IPS-11a (cell line): Measurements from ENCODE around the gene PHF23.

ENCODE experiments used
- H3K4me3 ChIP-seq: one replicate; pipeline ENCODE4 v1.5.1; 2013; ENCODE audit warnings: low read depth, low read length, control low read depth

PHF23 gene

GRCh38 chr17:7207120-7208001, 31.9 kb downstream of the PHF23 start:
- no peak overlapping the region for H3K4me3 ChIP-seq

- peak overlapping the region; percentile 31 for H3K4me3 ChIP-seq
Measured at GRCh38 chr17:7205561-7205960, 33.7 kb downstream of the PHF23 start.

- H3K4me3 ChIP-seq: peak overlapping the region; percentile 46
Measured at GRCh38 chr17:7204828-7205461, 34.3 kb downstream of the PHF23 start.

- H3K4me3 ChIP-seq: peak overlapping the region; percentile 46
Measured at GRCh38 chr17:7204336-7204735, 34.9 kb downstream of the PHF23 start.

GRCh38 chr17:7203391-7203790, 35.9 kb downstream of the PHF23 start:
- no peak overlapping the region for H3K4me3 ChIP-seq

- no peak overlapping the region for H3K4me3 ChIP-seq
Measured at GRCh38 chr17:7196651-7197401, 42.4 kb downstream of the PHF23 start.

GRCh38 chr17:7195971-7196370, 43.3 kb downstream of the PHF23 start:
- no peak overlapping the region for H3K4me3 ChIP-seq

- no peak overlapping the region for H3K4me3 ChIP-seq
Measured at GRCh38 chr17:7192271-7192937, 46.9 kb downstream of the PHF23 start.

- no peak overlapping the region for H3K4me3 ChIP-seq
Measured at GRCh38 chr17:7191571-7192270, 47.5 kb downstream of the PHF23 start.

GRCh38 chr17:7191069-7191468, 48.2 kb downstream of the PHF23 start:
- no peak overlapping the region for H3K4me3 ChIP-seq

- no peak overlapping the region for H3K4me3 ChIP-seq
Measured at GRCh38 chr17:7190276-7190917, 48.9 kb downstream of the PHF23 start.

GRCh38 chr17:7186241-7186640, 53.0 kb downstream of the PHF23 start:
- H3K4me3 ChIP-seq: no peak overlapping the region
